Measurements from ENCODE around the gene MYLIP.

MYLIP gene

GRCh38 chr6:16128759-16129622 lies at the start of gene MYLIP:
MYLIP (plus strand) TSS chr6:16129086; CDS start chr6:16129323, 237 bp downstream.
- peak within 1 kb of the TSS; percentile 78 for H3K9ac ChIP-seq (ENCODE audit: low read depth, low read length)
- H3K36me3 ChIP-seq (ENCODE audit: insufficient read depth, low read depth, low read length) = peaks cover 37% of the 10 kb centered on the region
- H3K27ac ChIP-seq (ENCODE audit: low read length) = no peak within 1 kb of the TSS
- H3K27me3 ChIP-seq (ENCODE audit: insufficient read depth, low read length) = peaks cover 6% of the 10 kb centered on the region; the same call in 1 of the 2 replicates
- H3K4me1 ChIP-seq (ENCODE audit: insufficient read depth, low read length) = peaks cover 23% of the 10 kb centered on the region; the same call in 1 of the 2 replicates
- peak within 1 kb of the TSS; percentile 77 for H3K4me3 ChIP-seq (ENCODE audit: low read length)
- H3K9me3 ChIP-seq (ENCODE audit: insufficient read depth, low read depth, low read length) = no peaks in the 10 kb centered on the region

GRCh38 chr6:16079354-16079753 lies 49.5 kb upstream of the MYLIP start:
- H3K9me3 ChIP-seq (ENCODE audit: insufficient read depth, low read depth, low read length) = no peaks in the 10 kb centered on the region
- H3K27me3 ChIP-seq (ENCODE audit: insufficient read depth, low read length) = no peaks in the 10 kb centered on the region
- H3K9ac ChIP-seq (ENCODE audit: low read depth, low read length) = no peak overlapping the region
- no peaks in the 10 kb centered on the region for H3K4me1 ChIP-seq (ENCODE audit: insufficient read depth, low read length)
- no peak overlapping the region for H3K4me3 ChIP-seq (ENCODE audit: low read length)
- H3K36me3 ChIP-seq (ENCODE audit: insufficient read depth, low read depth, low read length) = no peaks in the 10 kb centered on the region
- H3K27ac ChIP-seq (ENCODE audit: low read length) = no peak overlapping the region

GRCh38 chr6:16080204-16080603 lies 48.7 kb upstream of the MYLIP start:
- H3K4me1 ChIP-seq (ENCODE audit: insufficient read depth, low read length) = no peaks in the 10 kb centered on the region
- no peaks in the 10 kb centered on the region for H3K9me3 ChIP-seq (ENCODE audit: insufficient read depth, low read depth, low read length)
- H3K9ac ChIP-seq (ENCODE audit: low read depth, low read length) = no peak overlapping the region
- H3K27me3 ChIP-seq (ENCODE audit: insufficient read depth, low read length) = no peaks in the 10 kb centered on the region
- no peak overlapping the region for H3K4me3 ChIP-seq (ENCODE audit: low read length)
- H3K36me3 ChIP-seq (ENCODE audit: insufficient read depth, low read depth, low read length) = no peaks in the 10 kb centered on the region
- H3K27ac ChIP-seq (ENCODE audit: low read length) = no peak overlapping the region

GRCh38 chr6:16081326-16081725 lies 47.6 kb upstream of the MYLIP start:
- no peaks in the 10 kb centered on the region for H3K27me3 ChIP-seq (ENCODE audit: insufficient read depth, low read length)
- no peaks in the 10 kb centered on the region for H3K4me1 ChIP-seq (ENCODE audit: insufficient read depth, low read length)
- H3K27ac ChIP-seq (ENCODE audit: low read length) = no peak overlapping the region
- H3K9ac ChIP-seq (ENCODE audit: low read depth, low read length) = no peak overlapping the region
- no peaks in the 10 kb centered on the region for H3K36me3 ChIP-seq (ENCODE audit: insufficient read depth, low read depth, low read length)
- no peaks in the 10 kb centered on the region for H3K9me3 ChIP-seq (ENCODE audit: insufficient read depth, low read depth, low read length)
- no peak overlapping the region for H3K4me3 ChIP-seq (ENCODE audit: low read length)

GRCh38 chr6:16082361-16082760 lies 46.5 kb upstream of the MYLIP start:
- no peaks in the 10 kb centered on the region for H3K4me1 ChIP-seq (ENCODE audit: insufficient read depth, low read length)
- no peak overlapping the region for H3K4me3 ChIP-seq (ENCODE audit: low read length)
- no peaks in the 10 kb centered on the region for H3K9me3 ChIP-seq (ENCODE audit: insufficient read depth, low read depth, low read length)
- no peaks in the 10 kb centered on the region for H3K27me3 ChIP-seq (ENCODE audit: insufficient read depth, low read length)
- no peak overlapping the region for H3K27ac ChIP-seq (ENCODE audit: low read length)
- no peaks in the 10 kb centered on the region for H3K36me3 ChIP-seq (ENCODE audit: insufficient read depth, low read depth, low read length)
- no peak overlapping the region for H3K9ac ChIP-seq (ENCODE audit: low read depth, low read length)

DNA sequence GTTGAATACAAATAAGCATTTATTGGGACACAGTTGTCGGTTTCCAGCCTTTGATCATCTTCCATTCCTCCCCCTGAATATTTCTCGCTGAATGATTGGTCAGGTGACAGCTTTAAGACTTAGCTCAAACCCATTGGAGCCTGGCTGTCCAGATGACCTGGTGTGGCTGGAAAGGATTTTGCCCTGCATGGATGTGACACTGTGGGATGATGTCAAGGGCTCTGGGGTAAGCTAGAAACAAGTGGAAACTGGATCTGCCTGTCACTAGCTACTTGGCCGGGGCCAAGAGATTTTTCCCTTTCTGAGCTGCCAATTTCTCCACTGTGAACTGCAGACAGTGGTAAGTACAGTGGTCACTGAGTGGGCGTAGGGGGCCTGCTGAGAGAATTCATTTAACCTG lies 41.9 kb upstream of the MYLIP start:
- Histone ChIP-seq H3K9ac (ENCODE audit: low read depth, low read length) (no peak overlapping the region), H3K27me3 (ENCODE audit: insufficient read depth, low read length) (no peaks in the 10 kb centered on the region), H3K4me1 (ENCODE audit: insufficient read depth, low read length) (no peaks in the 10 kb centered on the region), H3K9me3 (ENCODE audit: insufficient read depth, low read depth, low read length) (no peaks in the 10 kb centered on the region), H3K36me3 (ENCODE audit: insufficient read depth, low read depth, low read length) (no peaks in the 10 kb centered on the region), H3K4me3 (ENCODE audit: low read length) (no peak overlapping the region), H3K27ac (ENCODE audit: low read length) (no peak overlapping the region)

DNA sequence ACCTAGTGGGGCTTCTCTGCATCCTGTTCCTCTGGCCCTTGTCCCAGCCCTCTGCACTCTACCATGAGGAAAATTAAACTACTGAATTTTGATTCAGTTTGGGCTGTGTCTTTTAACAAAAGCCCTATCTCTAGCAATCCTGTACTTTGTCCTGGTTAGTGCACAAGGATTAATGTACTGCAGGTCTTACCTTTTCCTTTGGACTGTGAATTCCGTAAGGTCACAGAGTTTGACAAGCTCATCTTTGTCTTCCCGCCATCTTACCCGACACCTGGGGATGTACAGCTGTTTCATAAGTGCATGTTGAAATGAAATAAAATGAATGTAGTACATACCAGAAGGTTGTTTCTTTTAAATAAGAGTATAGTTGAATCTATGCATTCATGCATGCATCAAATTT lies 41.5 kb upstream of the MYLIP start:
- no peak overlapping the region for H3K27ac ChIP-seq (ENCODE audit: low read length)
- H3K4me3 ChIP-seq (ENCODE audit: low read length) = no peak overlapping the region
- H3K27me3 ChIP-seq (ENCODE audit: insufficient read depth, low read length) = no peaks in the 10 kb centered on the region
- H3K9ac ChIP-seq (ENCODE audit: low read depth, low read length) = no peak overlapping the region
- no peaks in the 10 kb centered on the region for H3K36me3 ChIP-seq (ENCODE audit: insufficient read depth, low read depth, low read length)
- no peaks in the 10 kb centered on the region for H3K9me3 ChIP-seq (ENCODE audit: insufficient read depth, low read depth, low read length)
- H3K4me1 ChIP-seq (ENCODE audit: insufficient read depth, low read length) = no peaks in the 10 kb centered on the region

DNA sequence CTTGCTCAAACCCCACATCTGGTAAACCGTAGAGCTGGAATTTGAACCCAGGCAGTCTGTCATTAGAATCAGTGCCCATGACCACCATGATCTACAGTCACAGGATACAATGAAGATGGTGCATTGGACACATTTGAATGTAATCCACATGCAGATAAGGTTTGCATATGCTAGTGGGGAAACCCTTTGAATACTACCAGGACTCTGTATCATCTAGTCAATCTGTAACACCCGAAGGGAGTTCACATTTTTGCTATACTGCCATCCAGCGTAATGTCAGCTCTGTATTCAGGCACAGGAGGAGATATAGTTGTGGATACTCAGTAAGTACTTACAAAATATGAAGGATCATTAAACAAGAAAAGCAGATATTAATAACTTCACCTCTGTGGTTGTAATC lies 40.5 kb upstream of the MYLIP start:
- Histone ChIP-seq H3K36me3 (ENCODE audit: insufficient read depth, low read depth, low read length) (no peaks in the 10 kb centered on the region), H3K27me3 (ENCODE audit: insufficient read depth, low read length) (no peaks in the 10 kb centered on the region), H3K27ac (ENCODE audit: low read length) (no peak overlapping the region), H3K9me3 (ENCODE audit: insufficient read depth, low read depth, low read length) (no peaks in the 10 kb centered on the region), H3K9ac (ENCODE audit: low read depth, low read length) (no peak overlapping the region), H3K4me3 (ENCODE audit: low read length) (no peak overlapping the region), H3K4me1 (ENCODE audit: insufficient read depth, low read length) (no peaks in the 10 kb centered on the region)

- Histone ChIP-seq H3K36me3 (ENCODE audit: insufficient read depth, low read depth, low read length) (no peaks in the 10 kb centered on the region), H3K9ac (ENCODE audit: low read depth, low read length) (no peak overlapping the region), H3K27ac (ENCODE audit: low read length) (no peak overlapping the region), H3K9me3 (ENCODE audit: insufficient read depth, low read depth, low read length) (no peaks in the 10 kb centered on the region), H3K4me1 (ENCODE audit: insufficient read depth, low read length) (no peaks in the 10 kb centered on the region), H3K27me3 (ENCODE audit: insufficient read depth, low read length) (no peaks in the 10 kb centered on the region), H3K4me3 (ENCODE audit: low read length) (no peak overlapping the region)
Observed at GRCh38 chr6:16089232-16090062, 39.4 kb upstream of the MYLIP start.

DNA sequence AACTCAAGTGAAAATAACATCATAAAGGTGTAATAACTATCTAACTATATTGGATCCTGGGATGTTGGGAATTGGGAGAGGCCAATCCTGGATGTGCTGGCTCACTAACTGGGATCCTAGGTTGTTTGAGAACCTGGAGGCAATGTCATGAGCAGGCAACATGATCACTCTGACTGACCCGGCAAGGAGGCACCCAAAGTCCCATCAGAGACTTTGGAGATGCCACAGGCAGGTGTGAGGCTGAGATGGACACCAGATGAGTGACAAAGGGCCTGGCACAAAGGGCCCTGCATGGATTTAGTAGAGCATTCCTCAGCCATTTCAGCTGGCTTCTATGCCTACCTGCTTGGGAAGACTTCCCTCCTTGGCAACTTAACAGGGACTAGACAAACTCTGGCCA lies 38.4 kb upstream of the MYLIP start:
- no peaks in the 10 kb centered on the region for H3K27me3 ChIP-seq (ENCODE audit: insufficient read depth, low read length)
- H3K27ac ChIP-seq (ENCODE audit: low read length) = no peak overlapping the region
- no peak overlapping the region for H3K4me3 ChIP-seq (ENCODE audit: low read length)
- H3K9ac ChIP-seq (ENCODE audit: low read depth, low read length) = no peak overlapping the region
- no peaks in the 10 kb centered on the region for H3K36me3 ChIP-seq (ENCODE audit: insufficient read depth, low read depth, low read length)
- H3K4me1 ChIP-seq (ENCODE audit: insufficient read depth, low read length) = no peaks in the 10 kb centered on the region
- H3K9me3 ChIP-seq (ENCODE audit: insufficient read depth, low read depth, low read length) = no peaks in the 10 kb centered on the region

- H3K4me3 ChIP-seq (ENCODE audit: low read length) = no peak overlapping the region
- no peaks in the 10 kb centered on the region for H3K27me3 ChIP-seq (ENCODE audit: insufficient read depth, low read length)
- H3K9ac ChIP-seq (ENCODE audit: low read depth, low read length) = no peak overlapping the region
- H3K4me1 ChIP-seq (ENCODE audit: insufficient read depth, low read length) = no peaks in the 10 kb centered on the region
- H3K27ac ChIP-seq (ENCODE audit: low read length) = no peak overlapping the region
- H3K36me3 ChIP-seq (ENCODE audit: insufficient read depth, low read depth, low read length) = no peaks in the 10 kb centered on the region
- no peaks in the 10 kb centered on the region for H3K9me3 ChIP-seq (ENCODE audit: insufficient read depth, low read depth, low read length)
Observed at GRCh38 chr6:16090920-16091319, 38.0 kb upstream of the MYLIP start.

GRCh38 chr6:16092140-16092539 lies 36.7 kb upstream of the MYLIP start:
- no peak overlapping the region for H3K27ac ChIP-seq (ENCODE audit: low read length)

More at GRCh38 chr6:16092140-16092539, 36.7 kb upstream of the MYLIP start:
- Histone ChIP-seq H3K9ac (ENCODE audit: low read depth, low read length) (no peak overlapping the region), H3K36me3 (ENCODE audit: insufficient read depth, low read depth, low read length) (no peaks in the 10 kb centered on the region), H3K4me3 (ENCODE audit: low read length) (no peak overlapping the region), H3K27me3 (ENCODE audit: insufficient read depth, low read length) (no peaks in the 10 kb centered on the region), H3K4me1 (ENCODE audit: insufficient read depth, low read length) (no peaks in the 10 kb centered on the region), H3K9me3 (ENCODE audit: insufficient read depth, low read depth, low read length) (no peaks in the 10 kb centered on the region)

All from iPS-20b (cell line).